ENCODE measurements around the gene AXIN1. TPM values are rescaled to one million over a fixed set of nuclear protein-coding genes. Genes with fewer than 3 reads are reported as not detected.
A peak's percentile ranks its signal among the peaks of the same experiment; 100 is the strongest.

AXIN1 gene
- total RNA-seq, 1 experiment from 2014 or later = 26.9 TPM

GRCh38 chr16:398561-399339, 46.2 kb upstream of the AXIN1 start:
- intact Hi-C loops (cut with micrococcal nuclease) = no loop called here
- ATAC-seq = no peak
- no peaks in the 10 kb centered on the region for H3F3A ChIP-seq (ENCODE audit: low read length, unreplicated experiment)
- peaks cover 14% of the 10 kb centered on the region for H3K79me2 ChIP-seq (ENCODE audit: low read length)
- no peak overlapping the region for H3K9ac ChIP-seq (ENCODE audit: low read length)
- no peak overlapping the region for H2AFZ ChIP-seq (ENCODE audit: low read length)
- no TSS peak for BruUV-seq (replicated peaks)
- no peak for DNase-seq
- no peaks in the 10 kb centered on the region for H3K27me3 ChIP-seq (ENCODE audit: low read length)
- no peaks in the 10 kb centered on the region for H3K36me3 ChIP-seq (ENCODE audit: low read depth, low read length)
- H4K20me1 ChIP-seq (ENCODE audit: low read length) = no peaks in the 10 kb centered on the region
- ChIA-PET POLR2A (ENCODE audit: unreplicated experiment) (no interaction called here), CTCF (no interaction called here)
- no peaks in the 10 kb centered on the region for H3K9me3 ChIP-seq (ENCODE audit: low read length)
- no peaks in the 10 kb centered on the region for H3K9me2 ChIP-seq (replicated peaks; ENCODE audit: low read length)
- no peak overlapping the region for H3K4me3 ChIP-seq (ENCODE audit: low read length)
- no peak overlapping the region for H3K4me2 ChIP-seq (ENCODE audit: low read length)
- no peak overlapping the region for H3K27ac ChIP-seq (ENCODE audit: low read length)
- peaks cover 6% of the 10 kb centered on the region for H3K4me1 ChIP-seq (ENCODE audit: insufficient read depth, low read length)
- TF ChIP-seq CTCF (conservative IDR thresholded peaks at IDR 0.05; ENCODE audit: low read depth, low read length) = no peak
- TF ChIP-seq EZH2 (IDR thresholded peaks at IDR 0.05; ENCODE audit: low read length, unreplicated experiment) = no peak
- TF ChIP-seq EZH2phosphoT487 (IDR thresholded peaks at IDR 0.05; ENCODE audit: borderline replicate concordance, low read length) = no peak

GRCh38 chr16:397736-398332, 45.3 kb upstream of the AXIN1 start:
- H3K79me2 ChIP-seq (ENCODE audit: low read length) = peaks cover 11% of the 10 kb centered on the region
- H3F3A ChIP-seq (ENCODE audit: low read length, unreplicated experiment) = no peaks in the 10 kb centered on the region
- intact Hi-C loops (cut with micrococcal nuclease) = no loop called here
- DNase-seq = peak; percentile 57
- H3K9ac ChIP-seq (ENCODE audit: low read length) = no peak overlapping the region
- POLR2A ChIA-PET (ENCODE audit: unreplicated experiment) = no interaction called here
- no peak overlapping the region for H3K4me3 ChIP-seq (ENCODE audit: low read length)
- CTCF ChIA-PET = interaction anchor here (0.5 kb wide), 1 partner anchor 174 kb away, joined by 3 read pairs; no protein-coding TSS in a partner anchor
- H3K36me3 ChIP-seq (ENCODE audit: low read depth, low read length) = no peaks in the 10 kb centered on the region
- no TSS peak for BruUV-seq (replicated peaks)
- H3K9me3 ChIP-seq (ENCODE audit: low read length) = no peaks in the 10 kb centered on the region
- no peaks in the 10 kb centered on the region for H3K9me2 ChIP-seq (replicated peaks; ENCODE audit: low read length)
- H4K20me1 ChIP-seq (ENCODE audit: low read length) = no peaks in the 10 kb centered on the region
- H3K27me3 ChIP-seq (ENCODE audit: low read length) = no peaks in the 10 kb centered on the region
- H3K27ac ChIP-seq (ENCODE audit: low read length) = no peak overlapping the region
- peak overlapping the region; percentile 64 for H3K4me2 ChIP-seq (ENCODE audit: low read length)
- H3K4me1 ChIP-seq (ENCODE audit: insufficient read depth, low read length) = peaks cover 6% of the 10 kb centered on the region
- TF ChIP-seq EZH2phosphoT487 (IDR thresholded peaks at IDR 0.05; ENCODE audit: borderline replicate concordance, low read length) = no peak
- TF ChIP-seq CTCF (conservative IDR thresholded peaks at IDR 0.05; ENCODE audit: low read depth, low read length) = peak; percentile 29; the same call in 1 of the 2 replicates
- no peak for TF ChIP-seq EZH2 (IDR thresholded peaks at IDR 0.05; ENCODE audit: low read length, unreplicated experiment)
- H2AFZ ChIP-seq (ENCODE audit: low read length) = no peak overlapping the region
- ATAC-seq = peak; percentile 35

Measured in PC-3 (cell line).